Measurements from ENCODE around the gene SLC25A52.

GRCh38 chr18:31740180-31740579 lies 20.5 kb downstream of the SLC25A52 start:
- TF ChIP-seq CTCF (IDR thresholded peaks at IDR 0.05; ENCODE audit: low read length) (no peak), EZH2 (IDR thresholded peaks at IDR 0.05; ENCODE audit: borderline replicate concordance, low read length) (no peak)
